GM21529 (cell line): ENCODE results near the gene SBF2.

Experiments
- ATAC-seq: cut with Tn5 transposase; IDR thresholded peaks from one replicate; pipeline ENCODE4 v1.9.1; 2021; ENCODE audit not compliant: unreplicated experiment

Gene SBF2

DNA sequence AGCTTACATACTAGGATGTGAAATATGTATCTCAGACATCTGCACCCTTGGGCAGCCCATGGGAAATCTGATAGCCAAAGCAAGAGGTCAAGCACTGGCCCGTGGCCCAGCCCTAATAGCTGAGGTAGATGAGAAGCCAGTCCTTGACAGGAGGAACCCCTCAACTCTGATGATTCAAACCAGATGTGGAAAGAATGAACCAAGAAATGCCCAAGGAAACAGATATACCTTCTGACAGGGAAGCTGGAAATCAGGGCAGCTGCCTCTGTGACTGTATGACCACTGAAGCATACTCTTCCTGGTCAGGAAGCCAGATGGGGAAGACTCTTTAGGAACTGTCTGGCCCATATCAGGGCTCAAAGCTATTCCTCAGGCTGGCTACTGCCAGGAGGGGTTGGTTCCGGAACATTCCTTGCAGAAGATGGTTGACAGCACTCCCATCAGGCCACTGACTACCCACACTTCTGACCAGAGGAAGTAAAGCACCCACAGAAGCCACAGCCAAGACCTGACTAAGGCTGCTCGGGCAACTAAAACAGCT is 506.0 kb downstream of the SBF2 start:
- ATAC-seq: no peak

- ATAC-seq: no peak
Observed at GRCh38 chr11:9787260-9787659, 506.8 kb downstream of the SBF2 start.

DNA sequence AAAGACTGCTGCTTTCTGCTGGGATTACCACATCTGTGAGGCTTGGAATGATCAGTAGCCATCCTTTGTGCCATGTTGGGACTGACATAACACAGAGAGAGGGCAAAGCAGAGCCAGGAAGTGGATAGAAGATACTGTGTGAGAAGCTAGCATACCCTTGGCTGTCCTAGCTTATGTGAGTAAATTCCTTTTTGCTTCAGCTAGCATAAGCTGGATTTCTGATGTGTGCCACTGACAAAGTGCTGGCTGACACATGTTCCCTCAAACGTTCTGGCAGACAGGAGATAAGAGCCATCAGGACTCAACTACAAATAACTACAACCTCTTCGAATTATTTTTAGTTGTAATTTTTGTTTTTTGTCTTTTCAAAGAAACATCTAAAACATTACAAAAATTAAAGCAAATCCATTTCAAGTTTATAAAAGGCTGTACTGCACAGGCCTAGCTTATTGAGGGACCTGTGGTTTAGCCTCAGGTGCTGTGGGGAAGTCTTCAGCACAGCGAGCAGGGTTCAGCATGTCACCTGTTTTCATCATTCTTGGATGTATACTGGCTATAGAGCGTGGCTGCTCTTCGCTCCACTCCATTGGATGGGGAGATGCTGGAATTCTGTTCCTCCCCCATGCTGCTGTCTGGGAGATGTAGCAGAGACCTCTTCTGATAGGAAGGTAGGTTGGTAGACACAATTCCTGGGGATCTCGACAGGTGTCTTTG is 509.3 kb downstream of the SBF2 start:
- ATAC-seq: no peak

DNA sequence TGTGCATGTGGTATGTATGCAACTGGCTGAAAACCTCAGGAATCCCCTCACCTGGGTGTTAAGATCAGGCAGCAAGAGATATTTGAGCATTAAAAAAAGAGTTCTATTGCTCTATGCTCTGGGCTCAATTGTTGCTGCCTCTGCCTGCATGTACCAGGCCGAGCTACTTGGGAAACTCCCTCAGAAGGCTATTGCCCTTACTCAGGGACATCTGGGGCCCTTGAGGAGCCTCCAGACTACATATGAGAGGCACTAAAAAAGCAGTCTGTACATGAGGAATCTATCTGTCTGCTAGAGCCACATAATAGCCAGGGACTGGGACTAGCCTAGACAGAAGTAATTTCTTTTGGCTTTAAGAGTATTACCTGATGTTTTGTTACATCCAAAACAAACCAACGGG is 510.0 kb downstream of the SBF2 start:
- ATAC-seq: no peak

GRCh38 chr11:9780929-9781328 is 513.1 kb downstream of the SBF2 start:
- ATAC-seq: no peak

GRCh38 chr11:9777525-9777924 is 516.5 kb downstream of the SBF2 start:
- no peak for ATAC-seq

DNA sequence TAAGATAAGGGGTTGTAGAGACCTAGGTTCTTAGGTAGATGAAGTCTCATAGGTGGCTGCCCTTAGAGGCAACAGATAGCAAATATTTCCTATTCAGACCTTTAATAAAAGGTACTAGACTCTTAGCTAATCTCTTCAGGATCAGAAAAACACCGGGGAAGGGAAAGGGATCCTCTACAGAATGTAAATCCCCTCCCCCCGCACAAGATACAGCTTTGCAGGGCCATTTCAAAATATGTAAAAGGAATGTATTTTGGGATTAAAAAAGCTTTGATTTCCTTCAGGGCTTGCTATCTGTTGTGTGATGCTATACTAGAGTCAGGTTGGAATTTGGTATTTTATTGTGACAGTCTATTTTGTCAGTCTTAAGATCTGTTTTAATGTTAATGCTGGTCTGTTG is 517.0 kb downstream of the SBF2 start:
- ATAC-seq: no peak

DNA sequence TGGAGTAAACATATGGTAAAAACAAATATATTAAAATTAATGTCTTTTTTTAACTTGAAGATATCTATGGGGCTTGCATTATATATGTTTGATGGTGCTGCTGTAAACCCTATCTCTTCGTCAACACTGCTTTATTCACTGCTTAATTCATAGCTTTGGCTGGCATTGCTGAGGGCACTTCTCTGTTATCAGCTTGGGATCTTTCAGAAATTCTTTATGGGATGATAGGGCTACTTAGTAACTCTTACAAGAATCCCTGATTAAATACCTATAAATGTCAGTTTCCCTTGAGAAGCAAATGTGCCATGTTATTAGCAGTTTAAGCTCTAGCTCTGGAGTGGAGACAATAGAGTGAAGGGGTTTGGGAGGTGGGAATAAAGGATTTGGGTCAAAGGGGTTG is 517.8 kb downstream of the SBF2 start:
- no peak for ATAC-seq

DNA sequence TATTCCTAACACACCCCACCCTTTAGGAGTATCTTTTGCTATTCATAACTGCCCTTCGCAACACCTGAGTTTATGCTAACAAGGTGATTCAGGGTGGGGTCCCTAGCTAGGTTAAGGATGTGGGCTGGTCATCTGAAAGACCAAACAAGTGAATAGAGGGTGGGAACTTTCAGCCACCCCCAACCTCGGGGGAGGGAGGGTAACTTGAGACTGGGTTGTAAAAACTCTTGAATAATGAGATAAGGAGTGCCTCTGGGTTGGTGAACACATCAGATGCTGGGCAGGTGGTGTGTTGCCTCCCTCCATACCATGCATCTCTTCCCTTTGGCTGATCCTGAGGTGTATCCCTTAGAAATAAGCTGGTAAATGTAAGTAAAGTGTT is 518.6 kb downstream of the SBF2 start:
- ATAC-seq: no peak

GRCh38 chr11:9774591-9775397 is 519.2 kb downstream of the SBF2 start:
- no peak for ATAC-seq

- ATAC-seq: no peak
Observed at GRCh38 chr11:9774109-9774508, 519.9 kb downstream of the SBF2 start.

- no peak for ATAC-seq
Observed at GRCh38 chr11:9773524-9773923, 520.5 kb downstream of the SBF2 start.

GRCh38 chr11:9772218-9772617 is 521.8 kb downstream of the SBF2 start:
- no peak for ATAC-seq

- no peak for ATAC-seq
Observed at GRCh38 chr11:9771071-9771511, 522.9 kb downstream of the SBF2 start.

- ATAC-seq: no peak
Observed at GRCh38 chr11:9769621-9770020, 524.4 kb downstream of the SBF2 start.

GRCh38 chr11:9765320-9766101 is 528.5 kb downstream of the SBF2 start:
- peak; percentile 67 for ATAC-seq

- ATAC-seq: no peak
Observed at GRCh38 chr11:9763301-9763700, 530.7 kb downstream of the SBF2 start.

DNA sequence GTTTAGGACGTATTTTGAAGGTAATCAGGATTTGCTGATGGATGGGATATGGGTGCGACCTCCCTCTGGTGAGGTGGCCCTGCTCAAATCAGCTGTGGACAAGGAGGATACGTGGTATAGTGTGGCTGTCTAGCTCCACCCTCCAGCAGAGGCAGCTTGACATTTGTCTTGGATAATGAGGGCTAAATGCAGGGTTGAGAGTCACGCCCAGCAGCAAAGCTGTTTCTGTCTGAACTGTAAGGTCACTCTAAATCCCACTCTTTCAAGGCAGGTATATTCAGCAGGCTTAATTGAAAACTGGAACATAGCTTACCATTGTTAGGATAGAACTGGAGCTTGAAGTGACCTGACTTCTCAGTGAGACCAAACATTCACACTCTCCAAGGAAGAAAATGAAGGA is 531.5 kb downstream of the SBF2 start:
- ATAC-seq: no peak

- no peak for ATAC-seq
Observed at GRCh38 chr11:9761441-9761945, 532.5 kb downstream of the SBF2 start.

GRCh38 chr11:9760193-9760575 is 533.8 kb downstream of the SBF2 start:
- ATAC-seq: no peak

GRCh38 chr11:9759519-9760192 is 534.4 kb downstream of the SBF2 start:
- ATAC-seq: peak; percentile 36
